Measurements from ENCODE around the gene NOP16.

The NOP16 gene

GRCh38 chr5:176383248-176383905 lies 5.0 kb downstream of the NOP16 start:
- TF ChIP-seq CTCF (IDR thresholded peaks at IDR 0.05; ENCODE audit: low read depth, low read length) = no peak
- no peaks in the 10 kb centered on the region for H3K27me3 ChIP-seq (ENCODE audit: insufficient read depth, low read depth, severe bottlenecking)
- DNase-seq = no peak
- H3K4me3 ChIP-seq (ENCODE audit: low read depth, low read length) = no peak overlapping the region
- H3K9me3 ChIP-seq (ENCODE audit: severe bottlenecking) = no peaks in the 10 kb centered on the region
- no peak overlapping the region for H3K27ac ChIP-seq
- H3K36me3 ChIP-seq = peaks cover 48% of the 10 kb centered on the region

GRCh38 chr5:176382721-176383120 lies 5.7 kb downstream of the NOP16 start:
- H3K27me3 ChIP-seq (ENCODE audit: insufficient read depth, low read depth, severe bottlenecking) = no peaks in the 10 kb centered on the region
- no peak for DNase-seq
- peaks cover 45% of the 10 kb centered on the region for H3K36me3 ChIP-seq
- H3K27ac ChIP-seq = no peak overlapping the region
- TF ChIP-seq CTCF (IDR thresholded peaks at IDR 0.05; ENCODE audit: low read depth, low read length) = no peak
- no peaks in the 10 kb centered on the region for H3K9me3 ChIP-seq (ENCODE audit: severe bottlenecking)
- H3K4me3 ChIP-seq (ENCODE audit: low read depth, low read length) = no peak overlapping the region

- no peak for TF ChIP-seq CTCF (IDR thresholded peaks at IDR 0.05; ENCODE audit: low read depth, low read length)
- Histone ChIP-seq H3K4me3 (ENCODE audit: low read depth, low read length) (no peak overlapping the region), H3K27me3 (ENCODE audit: insufficient read depth, low read depth, severe bottlenecking) (no peaks in the 10 kb centered on the region), H3K27ac (no peak overlapping the region), H3K36me3 (peaks cover 45% of the 10 kb centered on the region), H3K9me3 (ENCODE audit: severe bottlenecking) (no peaks in the 10 kb centered on the region)
- DNase-seq = no peak
Measured at GRCh38 chr5:176381979-176382378, 6.4 kb downstream of the NOP16 start.

DNA sequence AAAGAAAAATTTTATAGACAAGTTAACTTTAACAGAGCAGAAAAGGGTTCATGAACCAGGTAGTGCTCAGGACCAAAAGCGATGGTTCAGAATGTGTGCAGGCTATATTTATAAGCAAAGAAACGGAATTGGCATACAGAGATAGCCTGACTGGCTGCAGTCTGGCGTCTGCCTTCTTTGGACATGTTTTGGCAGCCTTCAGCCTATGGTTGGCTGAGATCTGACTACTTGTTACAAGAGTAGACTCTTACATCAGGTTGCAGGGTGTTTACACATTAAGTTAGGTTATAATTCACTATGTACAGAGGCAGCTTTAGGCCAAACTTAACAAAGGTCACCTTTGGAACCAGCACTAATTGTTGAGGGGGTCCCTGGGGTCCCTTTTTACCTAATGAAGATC lies 7.0 kb downstream of the NOP16 start:
- Histone ChIP-seq H3K36me3 (peaks cover 42% of the 10 kb centered on the region), H3K4me3 (ENCODE audit: low read depth, low read length) (no peak overlapping the region), H3K27ac (no peak overlapping the region), H3K27me3 (ENCODE audit: insufficient read depth, low read depth, severe bottlenecking) (no peaks in the 10 kb centered on the region), H3K9me3 (ENCODE audit: severe bottlenecking) (no peaks in the 10 kb centered on the region)
- TF ChIP-seq CTCF (IDR thresholded peaks at IDR 0.05; ENCODE audit: low read depth, low read length) = no peak
- DNase-seq = no peak

GRCh38 chr5:176379881-176380280 lies 8.5 kb downstream of the NOP16 start:
- TF ChIP-seq CTCF (IDR thresholded peaks at IDR 0.05; ENCODE audit: low read depth, low read length) = no peak
- Histone ChIP-seq H3K4me3 (ENCODE audit: low read depth, low read length) (no peak overlapping the region), H3K27me3 (ENCODE audit: insufficient read depth, low read depth, severe bottlenecking) (no peaks in the 10 kb centered on the region), H3K9me3 (ENCODE audit: severe bottlenecking) (no peaks in the 10 kb centered on the region), H3K36me3 (peaks cover 26% of the 10 kb centered on the region), H3K27ac (no peak overlapping the region)
- DNase-seq = no peak
